IPS-NIHi7 (cell line): ENCODE measurements around the gene MYOF.
"Not testable (repeated sequence)": the region's sequence is repeated elsewhere in the genome, so short reads cannot be mapped to it uniquely, and the experiment has no call there.

Experiments
- DNase-seq: peaks from one replicate; pipeline ENCODE4 v3.0.0; 2012; ENCODE audit warnings: mixed read lengths; ENCODE audit errors: extremely low spot score

The MYOF gene

GRCh38 chr10:93346108-93346507, 136.0 kb downstream of the MYOF start:
- no peak for DNase-seq

DNA sequence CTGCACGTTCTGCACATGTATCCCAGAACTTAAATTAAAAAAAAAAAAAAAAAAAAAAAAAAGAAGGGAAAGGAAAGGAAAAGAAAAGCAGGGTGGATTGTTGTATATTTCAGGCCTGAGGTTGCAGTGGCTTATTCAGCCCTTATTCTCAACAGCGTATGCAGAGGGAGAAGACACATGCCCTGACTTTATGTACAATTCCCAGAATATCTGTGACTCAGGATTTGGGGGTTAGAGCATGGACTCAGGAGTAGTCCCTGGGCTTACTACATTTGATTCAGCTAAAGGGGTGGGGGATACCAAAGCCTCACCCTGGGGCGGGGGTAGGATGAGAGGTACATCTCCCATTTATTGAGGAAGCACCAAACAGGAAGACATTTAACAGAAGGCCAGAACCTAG, 137.4 kb downstream of the MYOF start:
- no peak for DNase-seq

DNA sequence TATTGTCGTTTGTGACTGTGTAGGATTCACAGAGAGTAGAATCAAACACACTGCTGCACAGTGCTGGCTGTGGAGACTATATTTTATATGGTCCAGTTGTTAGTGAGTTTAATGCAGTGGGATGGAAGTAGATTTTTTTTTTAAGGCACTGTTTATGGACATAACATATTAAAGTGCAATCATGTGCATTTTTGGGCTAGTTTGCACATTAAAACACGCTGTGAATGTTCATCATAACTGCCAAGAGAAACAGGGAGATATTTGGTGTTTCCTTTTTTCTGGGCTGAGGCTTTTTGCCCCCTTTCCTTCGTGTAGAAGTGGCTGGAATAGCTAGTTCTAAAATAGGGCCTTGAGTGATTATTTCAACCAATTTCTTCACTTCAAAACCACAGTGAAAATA, 139.2 kb downstream of the MYOF start:
- no peak for DNase-seq

DNA sequence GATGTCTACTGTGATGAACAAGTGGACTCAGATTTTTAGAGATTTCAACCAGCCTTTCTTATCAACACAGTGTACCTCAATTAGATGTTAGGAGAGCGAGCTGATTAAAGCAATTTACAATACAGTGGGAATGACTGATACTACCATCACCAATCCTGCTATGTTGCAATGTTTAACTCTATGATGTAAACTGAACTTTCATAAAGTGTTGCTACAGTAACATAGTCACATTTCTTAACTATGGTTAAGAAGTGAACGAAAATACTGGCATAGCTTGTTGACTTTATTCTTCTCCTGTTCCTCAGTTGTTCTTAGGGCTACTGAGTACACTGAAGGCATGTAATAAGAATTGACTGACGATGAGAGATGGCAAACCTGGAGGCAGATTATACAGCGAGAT, 139.8 kb downstream of the MYOF start:
- no peak for DNase-seq

DNA sequence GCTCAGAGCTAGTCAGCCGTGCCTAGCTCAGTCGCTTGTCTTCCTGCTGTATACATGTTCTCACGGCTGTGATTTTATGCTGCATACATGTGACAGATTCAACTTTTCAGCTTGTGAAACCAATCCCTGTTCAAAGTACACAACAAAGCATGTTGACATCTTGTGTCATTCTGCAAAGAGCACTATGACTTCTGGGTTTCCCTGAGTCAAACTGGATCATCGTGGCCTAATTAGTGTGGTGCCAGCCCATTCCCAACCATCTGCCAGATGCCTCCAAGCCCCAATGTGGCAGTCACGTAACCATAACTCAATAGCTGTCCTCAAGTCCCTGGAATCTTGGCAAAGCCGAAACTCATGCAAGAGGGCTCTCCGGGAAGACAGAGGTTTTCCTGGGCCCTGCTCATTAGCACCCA, 144.8 kb downstream of the MYOF start:
- DNase-seq: no peak

GRCh38 chr10:93336678-93337077, 145.5 kb downstream of the MYOF start:
- DNase-seq: no peak

DNA sequence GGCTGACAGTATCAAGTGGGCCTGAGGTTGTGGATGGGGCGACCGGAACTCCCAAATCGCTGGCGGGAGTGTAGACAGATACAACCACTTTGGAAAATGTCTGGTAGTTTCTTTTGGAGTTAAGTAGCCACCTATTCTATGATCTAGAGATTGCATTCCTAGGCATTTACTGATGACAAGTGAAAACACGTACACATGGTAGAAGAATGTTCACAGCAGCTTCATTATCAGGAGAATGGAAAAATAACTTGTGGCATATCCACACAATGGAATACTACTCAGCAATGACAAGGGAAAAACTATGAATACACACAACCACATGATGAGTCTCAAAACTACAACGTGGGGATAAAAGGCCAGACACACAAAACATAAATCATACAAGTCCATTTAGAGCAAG, 146.0 kb downstream of the MYOF start:
- no peak for DNase-seq

DNA sequence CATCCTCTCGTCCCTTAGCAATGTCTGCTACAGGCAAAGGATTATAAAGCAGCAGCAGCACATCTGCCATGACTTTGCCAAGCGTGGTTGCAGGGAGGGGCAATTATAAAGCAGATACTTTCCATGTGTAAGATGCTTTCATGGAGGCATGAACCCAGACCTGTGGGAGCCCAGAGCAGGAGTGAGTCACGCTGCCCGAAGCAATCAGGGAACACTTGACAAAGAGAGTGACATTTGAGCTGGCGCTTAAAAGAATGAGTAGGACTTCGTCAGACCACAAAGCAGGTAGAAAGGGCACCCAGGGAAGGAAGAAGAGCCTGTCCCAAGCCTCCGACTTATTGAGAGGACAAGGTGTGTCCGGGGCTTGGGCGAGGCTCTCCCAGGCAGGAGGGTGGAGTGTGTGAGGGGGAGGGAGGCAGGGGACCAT, 147.2 kb downstream of the MYOF start:
- peak; percentile 38 for DNase-seq

- no peak for DNase-seq
These were observed 148.0 kb downstream of the MYOF start for GRCh38 chr10:93334181-93334580.

DNA sequence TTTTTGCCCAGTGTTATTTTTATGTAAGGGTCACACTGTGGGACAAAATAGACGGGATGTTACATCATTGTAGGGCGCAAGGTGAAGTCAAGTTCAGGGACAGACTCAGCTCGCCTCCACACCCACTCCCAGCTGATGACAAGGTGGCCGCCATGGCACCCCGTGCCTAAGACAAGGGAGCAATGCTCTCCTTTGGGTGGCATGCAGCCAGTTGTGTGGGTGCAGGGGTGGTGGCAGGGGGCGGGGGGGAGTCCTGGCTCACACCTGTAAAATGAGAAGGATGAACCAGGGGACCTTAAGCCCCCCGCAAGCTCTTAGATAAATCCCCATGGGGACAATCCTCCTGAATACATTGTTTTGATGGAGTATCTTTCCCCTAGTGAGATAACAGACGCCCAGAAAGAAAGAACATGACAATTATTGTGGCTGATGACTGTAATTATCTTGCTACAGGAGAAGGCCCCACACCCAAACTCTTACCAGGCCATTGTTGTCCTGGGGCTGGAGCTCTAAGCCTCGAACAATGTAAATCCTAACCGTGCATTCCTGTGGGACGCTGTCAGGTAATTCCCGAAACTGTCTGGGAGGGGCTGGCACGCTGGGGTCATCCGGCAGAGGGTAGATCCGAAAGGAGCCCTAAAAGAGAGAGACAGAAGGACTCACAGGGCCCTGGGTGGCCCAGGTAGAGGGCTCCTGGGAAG, 148.7 kb downstream of the MYOF start:
- peak; percentile 80 for DNase-seq

DNA sequence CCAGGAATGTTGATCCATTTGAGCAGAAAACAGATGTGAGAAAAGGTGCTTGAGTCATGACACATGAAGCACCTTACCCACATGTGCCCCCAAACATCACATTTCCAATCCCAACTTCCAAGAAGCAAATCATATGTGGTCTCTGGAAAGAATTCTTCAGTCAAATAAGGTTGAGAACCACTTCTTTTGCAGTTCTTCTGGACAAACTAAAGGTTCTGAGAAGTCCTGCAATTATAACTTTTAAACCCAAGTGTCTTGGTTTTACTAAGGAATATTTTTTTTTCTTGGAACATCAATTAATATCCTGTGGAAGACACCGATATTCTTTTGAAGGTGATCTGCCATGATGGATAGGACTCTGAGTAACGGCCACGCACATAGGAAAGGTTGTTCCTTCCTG, 151.3 kb downstream of the MYOF start:
- DNase-seq: no peak

- DNase-seq: no peak
These were observed 162.2 kb downstream of the MYOF start for GRCh38 chr10:93319896-93320295.

- DNase-seq: no peak
These were observed 163.0 kb downstream of the MYOF start for GRCh38 chr10:93319096-93319495.

GRCh38 chr10:93315246-93315645, 166.9 kb downstream of the MYOF start:
- DNase-seq: no peak

DNA sequence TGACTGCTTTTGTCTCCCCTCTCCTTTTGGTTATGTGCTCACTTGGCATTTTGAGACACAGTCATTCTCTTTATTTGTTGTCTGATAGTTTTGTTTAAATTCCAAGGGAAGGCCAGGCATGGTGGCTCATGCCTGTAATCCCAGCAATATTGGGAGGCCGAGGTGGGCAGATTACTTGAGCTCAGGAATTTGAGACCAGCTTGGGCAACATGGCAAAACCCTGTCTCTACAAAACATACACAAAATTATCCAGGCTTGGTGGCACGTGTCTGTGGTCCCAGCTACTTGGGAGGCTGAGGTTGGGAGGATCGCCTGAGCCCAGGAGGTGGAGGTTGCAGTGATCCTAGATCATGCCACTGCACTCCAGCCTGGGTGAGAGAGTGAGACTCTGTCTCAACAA, 167.5 kb downstream of the MYOF start:
- DNase-seq: not testable (repeated sequence)

- DNase-seq: no peak
These were observed 168.3 kb downstream of the MYOF start for GRCh38 chr10:93313798-93314197.

- DNase-seq: no peak
These were observed 173.1 kb downstream of the MYOF start for GRCh38 chr10:93309062-93309461.

GRCh38 chr10:93305122-93305521, 177.0 kb downstream of the MYOF start:
- DNase-seq: no peak

DNA sequence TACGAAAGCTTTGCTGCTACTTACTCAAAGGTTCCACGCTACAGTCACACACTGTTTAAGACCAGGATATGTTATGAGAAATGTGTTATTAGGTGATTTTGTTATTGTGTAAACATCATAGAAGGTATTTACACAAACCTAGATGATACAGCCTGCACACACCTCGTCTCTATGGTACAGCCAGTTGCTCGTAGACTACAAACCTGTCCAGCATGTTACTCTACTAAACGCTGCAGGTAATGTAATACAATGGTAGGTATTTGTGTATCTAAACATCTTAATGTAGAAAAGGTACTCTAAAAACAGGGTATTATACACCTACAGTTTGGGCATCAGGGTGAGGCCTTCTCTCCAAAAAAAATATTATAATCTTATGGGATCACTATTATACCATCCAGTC, 181.2 kb downstream of the MYOF start:
- no peak for DNase-seq

DNA sequence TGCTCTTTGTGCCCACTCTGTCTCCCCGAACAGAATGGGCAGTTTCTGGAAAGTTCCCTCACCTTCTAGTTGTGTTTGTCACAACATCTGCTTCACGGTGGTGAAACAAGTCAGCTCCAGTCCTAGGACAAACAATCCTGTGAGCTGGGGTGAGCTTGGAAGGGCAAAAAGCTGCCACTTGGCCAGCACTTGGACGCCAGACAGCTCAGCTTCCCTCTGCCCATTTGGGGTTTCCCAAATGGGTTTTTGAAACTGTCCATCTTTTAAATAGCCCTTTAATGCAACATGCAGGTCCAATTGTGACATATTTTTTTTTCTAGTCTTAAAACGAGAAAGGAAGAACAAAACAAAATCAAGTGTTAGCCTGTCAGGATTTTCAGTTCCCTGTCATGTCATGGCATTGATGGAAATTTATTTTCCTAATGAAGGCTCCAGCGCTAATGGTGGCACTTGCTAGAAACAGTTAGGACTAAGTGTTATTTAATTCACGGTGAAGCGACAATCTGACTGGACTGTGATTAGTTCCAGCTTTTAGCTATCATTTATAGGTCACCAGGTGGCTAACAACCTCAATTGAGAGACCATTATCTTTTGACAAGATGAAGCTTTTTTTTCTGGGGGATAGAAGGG, 181.7 kb downstream of the MYOF start:
- DNase-seq: no peak

GRCh38 chr10:93299606-93300287, 182.4 kb downstream of the MYOF start:
- no peak for DNase-seq

- DNase-seq: no peak
These were observed 182.9 kb downstream of the MYOF start for GRCh38 chr10:93299195-93299594.

GRCh38 chr10:93296151-93296550, 186.0 kb downstream of the MYOF start:
- DNase-seq: no peak
